Testis (tissue), 2 donors: ENCODE measurements around the gene PHRF1.

ENCODE experiments used
- CTCF ChIP-seq, 3 experiments: fragments of 450-650 bp in 2 of 3; fragments of 200-600 bp in 1 of 3; sonication (generic) in 1 of 3; IDR thresholded peaks; one replicate each; pipeline ENCODE4 v1.5.1; 2016 to 2019; ENCODE audit warnings: antibody characterized with exemption in 3 of 3, mild to moderate bottlenecking in 2 of 3, moderate library complexity in 1 of 3
- POLR2A ChIP-seq: fragments of 450-650 bp; IDR thresholded peaks from one replicate; pipeline ENCODE4 v1.6.1; 2017; ENCODE audit warnings: antibody characterized with exemption, mild to moderate bottlenecking, moderate library complexity

GRCh38 chr11:592501-592900 is 16.2 kb downstream of the PHRF1 start:
- TF ChIP-seq CTCF (IDR thresholded peaks at IDR 0.05) (no peak), POLR2A (no peak)
